Endodermal cell (in vitro differentiated cells): Measurements from ENCODE around the gene NEGR1. TPM values are rescaled to one million over a fixed set of nuclear protein-coding genes. Genes with fewer than 3 reads are reported as not detected.
A peak's percentile ranks its signal among the peaks of the same experiment; 100 is the strongest.

Experiments used
- DNase-seq: peaks from one replicate; pipeline ENCODE4 v3.0.0-alpha.2; 2017
- H3K27ac ChIP-seq: 2 replicates; pipeline ENCODE4 v1.5.1; 2013; ENCODE audit warnings: mild to moderate bottlenecking, low read depth, low read length, moderate library complexity
- H3K27me3 ChIP-seq: 2 replicates; pipeline ENCODE4 v1.6.1; 2013; ENCODE audit warnings: mild to moderate bottlenecking, low read length, moderate library complexity; ENCODE audit not compliant: insufficient read depth, control insufficient read depth, poor library complexity, severe bottlenecking
- H3K36me3 ChIP-seq: 2 replicates; pipeline ENCODE4 v1.7.0; 2013; ENCODE audit warnings: mild to moderate bottlenecking, low read length, moderate library complexity; ENCODE audit not compliant: control insufficient read depth, insufficient read depth
- H3K4me1 ChIP-seq: one replicate; pipeline ENCODE4 v1.7.0; 2013; ENCODE audit warnings: low read length; ENCODE audit not compliant: control insufficient read depth, insufficient read depth
- H3K4me3 ChIP-seq: 2 replicates; pipeline ENCODE4 v1.5.1; 2013; ENCODE audit warnings: mild to moderate bottlenecking, low read length, moderate library complexity
- H3K9ac ChIP-seq: 2 replicates; pipeline ENCODE4 v1.6.1; 2013; ENCODE audit warnings: mild to moderate bottlenecking, low read length, moderate library complexity; ENCODE audit not compliant: poor library complexity, severe bottlenecking; ENCODE audit errors: extremely low read depth
- H3K9me3 ChIP-seq: 2 replicates; pipeline ENCODE4 v1.6.1; 2013; ENCODE audit warnings: mild to moderate bottlenecking, low read length, moderate library complexity; ENCODE audit not compliant: control insufficient read depth
- H3K27ac Mint-ChIP-seq: 2 replicates; pipeline ENCODE4 v1.8.0; 2020; ENCODE audit warnings: mixed read lengths
- H3K27me3 Mint-ChIP-seq: 2 replicates; pipeline ENCODE4 v1.8.0; 2021; ENCODE audit warnings: mild to moderate bottlenecking, mixed read lengths; ENCODE audit not compliant: insufficient read depth
- H3K36me3 Mint-ChIP-seq: 2 replicates; pipeline ENCODE4 v1.8.0; 2020; ENCODE audit warnings: low read depth, mixed read lengths
- H3K4me1 Mint-ChIP-seq: 2 replicates; pipeline ENCODE4 v1.8.0; 2020; ENCODE audit warnings: mixed read lengths
- H3K4me3 Mint-ChIP-seq: 2 replicates; pipeline ENCODE4 v1.8.0; 2020; ENCODE audit warnings: mild to moderate bottlenecking, moderate library complexity, mixed read lengths
- H3K9me3 Mint-ChIP-seq: 2 replicates; pipeline ENCODE4 v1.8.0; 2020; ENCODE audit warnings: mild to moderate bottlenecking, mixed read lengths
- WGBS, 2 experiments: methylation state at CpG; one replicate each; pipeline versions ENCODE4 v1.1.5 to v1.1.7; 2013; ENCODE audit warnings: missing lambda C conversion rate in 2 of 2, mixed read lengths in 1 of 2; ENCODE audit not compliant: insufficient coverage in 1 of 2, insufficient read length in 1 of 2; 5-methylcytosine and 5-hydroxymethylcytosine counted together
- total RNA-seq, 2 donors: library from RNA; stranded (reverse); fragmentation: NEBNext Ultra II Directional in 1 of 2; extraction: Animal tissue kit (Norgen Biotek cat#: 25700) in 1 of 2; gene quantifications; 2 replicates in 1 of 2; 3 replicates in 1 of 2; pipeline ENCODE4 v1.2.1, GENCODE V29; 2021
- TF ChIP-seq, protein P1 (sequence below): fragments of 200-600 bp; sonication (generic); conservative IDR thresholded peaks from 2 replicates; pipeline ENCODE4 v1.5.0; 2021; ENCODE audit warnings: antibody characterized with exemption, mild to moderate bottlenecking

NEGR1 gene
- total RNA-seq, 2 donors from 2014 or later = 1.5 to 2.1 TPM

DNA sequence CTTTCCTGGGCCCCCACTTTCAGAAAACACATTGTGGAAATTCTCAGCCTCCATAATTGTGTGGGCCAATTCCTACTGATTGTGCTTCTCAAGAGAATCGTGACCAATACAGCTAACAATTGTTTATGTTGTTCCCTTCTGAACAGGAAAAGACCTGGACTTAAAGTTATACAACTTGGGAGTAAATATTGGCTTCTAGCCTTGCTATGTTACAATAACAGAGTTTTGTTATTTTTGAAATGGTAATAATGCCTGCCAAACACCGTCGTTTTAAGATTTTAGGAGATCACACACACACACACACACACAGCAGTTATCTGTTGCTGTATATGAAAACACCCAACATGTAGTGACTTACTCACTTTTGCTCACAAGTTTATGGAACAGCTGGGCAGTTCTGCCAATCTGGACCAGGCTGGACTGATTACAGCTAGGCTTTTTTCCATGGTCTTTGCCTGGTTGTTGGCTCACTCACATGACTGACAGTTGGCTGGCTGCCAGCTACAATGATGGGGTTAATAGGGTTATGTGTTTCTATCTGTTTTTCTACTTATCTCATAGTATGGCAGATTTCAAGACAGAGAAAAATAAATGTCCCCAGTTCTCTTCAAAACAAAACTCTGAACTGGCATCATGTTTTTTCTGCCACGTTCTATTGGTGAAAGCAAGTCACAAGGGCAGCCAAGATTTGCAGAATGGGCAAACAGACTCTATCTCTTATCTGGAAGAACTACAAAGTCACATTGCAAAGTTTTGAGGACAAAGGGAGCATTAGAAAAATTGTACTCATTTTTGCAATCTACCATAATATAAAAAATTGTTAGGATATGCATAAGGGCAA is 447.5 kb downstream of the NEGR1 start:
- Histone ChIP-seq H3K9ac (no peak overlapping the region), H3K9me3 (no peaks in the 10 kb centered on the region), H3K4me3 (no peak overlapping the region), H3K4me1 (no peaks in the 10 kb centered on the region), H3K27ac (no peak overlapping the region), H3K27me3 (no peaks in the 10 kb centered on the region), H3K36me3 (no peaks in the 10 kb centered on the region)
- TF ChIP-seq, protein P1, sequence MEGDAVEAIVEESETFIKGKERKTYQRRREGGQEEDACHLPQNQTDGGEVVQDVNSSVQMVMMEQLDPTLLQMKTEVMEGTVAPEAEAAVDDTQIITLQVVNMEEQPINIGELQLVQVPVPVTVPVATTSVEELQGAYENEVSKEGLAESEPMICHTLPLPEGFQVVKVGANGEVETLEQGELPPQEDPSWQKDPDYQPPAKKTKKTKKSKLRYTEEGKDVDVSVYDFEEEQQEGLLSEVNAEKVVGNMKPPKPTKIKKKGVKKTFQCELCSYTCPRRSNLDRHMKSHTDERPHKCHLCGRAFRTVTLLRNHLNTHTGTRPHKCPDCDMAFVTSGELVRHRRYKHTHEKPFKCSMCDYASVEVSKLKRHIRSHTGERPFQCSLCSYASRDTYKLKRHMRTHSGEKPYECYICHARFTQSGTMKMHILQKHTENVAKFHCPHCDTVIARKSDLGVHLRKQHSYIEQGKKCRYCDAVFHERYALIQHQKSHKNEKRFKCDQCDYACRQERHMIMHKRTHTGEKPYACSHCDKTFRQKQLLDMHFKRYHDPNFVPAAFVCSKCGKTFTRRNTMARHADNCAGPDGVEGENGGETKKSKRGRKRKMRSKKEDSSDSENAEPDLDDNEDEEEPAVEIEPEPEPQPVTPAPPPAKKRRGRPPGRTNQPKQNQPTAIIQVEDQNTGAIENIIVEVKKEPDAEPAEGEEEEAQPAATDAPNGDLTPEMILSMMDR = no peak
- H3K9me3 Mint-ChIP-seq = no peaks in the 10 kb centered on the region
- H3K27ac Mint-ChIP-seq = no peak overlapping the region
- no peak for DNase-seq
- H3K27me3 Mint-ChIP-seq = no peaks in the 10 kb centered on the region
- WGBS, 2 experiments = 99 to 100% methylated on average over 2 to 4 of the region's 4 CpGs
- H3K4me1 Mint-ChIP-seq = peaks cover 15% of the 10 kb centered on the region
- no peak overlapping the region for H3K4me3 Mint-ChIP-seq
- no peaks in the 10 kb centered on the region for H3K36me3 Mint-ChIP-seq

DNA sequence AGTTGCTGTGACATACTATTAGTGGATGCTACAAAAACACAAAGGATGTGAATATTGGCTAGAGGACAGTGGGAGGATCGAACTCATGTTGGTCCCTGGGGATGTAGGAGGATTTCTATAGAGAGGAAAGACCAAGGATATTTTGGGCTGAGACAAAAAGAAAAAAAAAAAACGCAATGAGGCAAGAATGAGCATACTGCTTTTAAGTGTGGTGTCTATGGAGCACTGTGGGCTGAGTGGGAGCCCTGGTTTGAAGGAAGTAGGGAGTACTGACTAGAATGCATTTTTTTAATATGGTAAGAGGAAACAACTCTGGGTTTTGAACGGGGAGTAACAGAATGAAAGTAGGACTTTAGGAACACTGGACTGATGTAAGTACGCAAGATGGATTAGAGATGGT is 450.7 kb downstream of the NEGR1 start:
- H3K4me1 ChIP-seq = no peaks in the 10 kb centered on the region

DNA sequence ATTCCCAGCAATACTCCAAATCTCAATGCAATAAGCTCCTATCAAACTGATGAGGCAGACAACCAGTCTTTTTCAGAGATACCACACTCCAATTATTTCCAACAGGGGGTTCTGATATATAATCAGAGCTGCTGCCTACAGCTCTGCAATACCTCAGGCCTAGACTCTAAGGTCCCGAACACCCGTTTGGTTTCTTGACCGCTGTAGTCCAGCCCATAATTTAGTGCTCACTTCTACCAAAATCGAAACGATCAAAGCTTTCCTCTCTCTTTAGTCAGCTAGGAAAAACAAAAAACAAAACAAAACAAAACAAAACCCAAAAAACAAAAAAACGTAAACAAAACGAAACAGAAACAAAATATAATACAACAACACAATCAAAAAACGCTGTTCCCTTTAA is 453.0 kb downstream of the NEGR1 start:
- Histone ChIP-seq H3K27me3 (no peaks in the 10 kb centered on the region), H3K36me3 (no peaks in the 10 kb centered on the region), H3K4me3 (no peak overlapping the region), H3K27ac (no peak overlapping the region), H3K9me3 (no peaks in the 10 kb centered on the region), H3K4me1 (no peaks in the 10 kb centered on the region), H3K9ac (no peak overlapping the region)
- WGBS, 2 experiments = 87 to 96% methylated on average over 4 to 8 of the region's 8 CpGs
- Mint-ChIP-seq H3K36me3 (no peaks in the 10 kb centered on the region), H3K4me3 (no peak overlapping the region), H3K27me3 (no peaks in the 10 kb centered on the region), H3K9me3 (no peaks in the 10 kb centered on the region), H3K27ac (peak overlapping the region; percentile 53), H3K4me1 (peaks cover 17% of the 10 kb centered on the region)
- no peak for DNase-seq
- TF ChIP-seq, protein P1 = no peak

More for the DNA sequence above, 450.7 kb downstream of the NEGR1 start:
- Histone ChIP-seq H3K27me3 (no peaks in the 10 kb centered on the region), H3K27ac (no peak overlapping the region), H3K9me3 (no peaks in the 10 kb centered on the region), H3K4me3 (no peak overlapping the region), H3K36me3 (no peaks in the 10 kb centered on the region), H3K9ac (no peak overlapping the region)
- Mint-ChIP-seq H3K4me3 (no peak overlapping the region), H3K9me3 (no peaks in the 10 kb centered on the region), H3K4me1 (peaks cover 22% of the 10 kb centered on the region), H3K36me3 (no peaks in the 10 kb centered on the region), H3K27ac (no peak overlapping the region), H3K27me3 (no peaks in the 10 kb centered on the region)
- WGBS, 2 experiments = 84 to 91% methylated on average over 4 of the region's 4 CpGs
- TF ChIP-seq, protein P1 = no peak
- DNase-seq = no peak
